ENCODE results near the gene ZMIZ2. TPM values are rescaled to one million over a fixed set of nuclear protein-coding genes. Genes with fewer than 3 reads are reported as not detected.

Gene ZMIZ2
- total and polyA plus RNA-seq, 2 donors (not counting 1 experiment from before 2014, with no cell fraction given), result 254 to 442 TPM

- ChIA-PET POLR2A (no interaction called here), CTCF (no interaction called here)
- Mint-ChIP-seq H3K4me3 (no peak overlapping the region), H3K9me3 (ENCODE audit: insufficient read depth) (no peaks in the 10 kb centered on the region), H3K4me1 (no peaks in the 10 kb centered on the region), H3K27ac (no peak overlapping the region), H3K27me3 (no peaks in the 10 kb centered on the region)
- H2AFZ ChIP-seq (ENCODE audit: insufficient read depth, low read depth, low read length, poor library complexity, severe bottlenecking), result no peak overlapping the region
- no peak for DNase-seq
- ATAC-seq (ENCODE audit: low read depth), result no peak
- H4K20me1 ChIP-seq (ENCODE audit: control insufficient read depth, insufficient read depth, low read length, poor library complexity, severe bottlenecking), result no peaks in the 10 kb centered on the region
- no peak for TF ChIP-seq CTCF (IDR thresholded peaks at IDR 0.05)
- TF ChIP-seq EZH2 (IDR thresholded peaks at IDR 0.05; ENCODE audit: borderline replicate concordance, insufficient read depth, low read depth, low read length, poor library complexity, severe bottlenecking), result no peak
- peaks cover 0 to 10% (median 7%) of the 10 kb centered on the region in 3 donors for H3K9me3 ChIP-seq (ENCODE audit: control extremely low read depth in 1 of 3, control insufficient read depth in 2 of 3, insufficient read depth in 1 of 3, low read length in 2 of 3)
- H3K27me3 ChIP-seq (replicated peaks in 1 of 4; ENCODE audit: control extremely low read depth in 1 of 4, control insufficient read depth in 3 of 4, insufficient read depth in 4 of 4, low read length in 3 of 4), result no peaks in the 10 kb centered on the region
- no peak overlapping the region for H3K27ac ChIP-seq (ENCODE audit: low read length in 2 of 2)
- no peaks in the 10 kb centered on the region for H3K4me1 ChIP-seq (ENCODE audit: control insufficient read depth in 2 of 2, insufficient read depth in 2 of 2, low read length in 2 of 2)
- no peak overlapping the region for H3K4me2 ChIP-seq (replicated peaks; ENCODE audit: low read depth, low read length, poor library complexity, severe bottlenecking)
- no peaks in the 10 kb centered on the region for H3K36me3 ChIP-seq (replicated peaks in 1 of 2; ENCODE audit: control extremely low read depth in 1 of 2, control insufficient read depth in 1 of 2, extremely low read depth in 1 of 2, insufficient read depth in 2 of 2, low read length in 1 of 2)
- H3K4me3 ChIP-seq (ENCODE audit: control extremely low read depth in 1 of 5, extremely low read depth in 1 of 5, insufficient read depth in 1 of 5, low read depth in 2 of 5, low read length in 4 of 5), result no peak overlapping the region
- intact Hi-C loops (cut with micrococcal nuclease), result no loop called here
- H3K9ac ChIP-seq (ENCODE audit: low read length), result no peak overlapping the region
- WGBS (ENCODE audit: insufficient coverage), result 100% methylated on average over 1 of the region's 3 CpGs
- no peaks in the 10 kb centered on the region for H3K79me2 ChIP-seq (ENCODE audit: control insufficient read depth, insufficient read depth, low read length)
Measured at GRCh38 chr7:44716205-44716604, 32.4 kb upstream of the ZMIZ2 start.

- CTCF ChIA-PET, result no interaction called here
- H3K4me2 ChIP-seq (replicated peaks; ENCODE audit: low read depth, low read length, poor library complexity, severe bottlenecking), result no peak overlapping the region
- H3K27ac Mint-ChIP-seq, result no peak overlapping the region
- H3K27me3 ChIP-seq (replicated peaks in 1 of 4; ENCODE audit: control extremely low read depth in 1 of 4, control insufficient read depth in 3 of 4, insufficient read depth in 4 of 4, low read length in 3 of 4), result no peaks in the 10 kb centered on the region
- 100% methylated on average over 4 of the region's 4 CpGs for WGBS (ENCODE audit: insufficient coverage)
- H3K9ac ChIP-seq (ENCODE audit: low read length), result no peak overlapping the region
- H3K4me1 ChIP-seq (ENCODE audit: control insufficient read depth in 2 of 2, insufficient read depth in 2 of 2, low read length in 2 of 2), result no peaks in the 10 kb centered on the region
- no peak for TF ChIP-seq EZH2 (IDR thresholded peaks at IDR 0.05; ENCODE audit: borderline replicate concordance, insufficient read depth, low read depth, low read length, poor library complexity, severe bottlenecking)
- TF ChIP-seq CTCF (IDR thresholded peaks at IDR 0.05), result no peak
- no peak overlapping the region for H3K4me3 Mint-ChIP-seq
- DNase-seq (no peak), ATAC-seq (ENCODE audit: low read depth) (no peak)
- no peak overlapping the region for H3K4me3 ChIP-seq (ENCODE audit: control extremely low read depth in 1 of 5, extremely low read depth in 1 of 5, insufficient read depth in 1 of 5, low read depth in 2 of 5, low read length in 4 of 5)
- H2AFZ ChIP-seq (ENCODE audit: insufficient read depth, low read depth, low read length, poor library complexity, severe bottlenecking), result no peak overlapping the region
- no peaks in the 10 kb centered on the region for H3K27me3 Mint-ChIP-seq
- POLR2A ChIA-PET, result no interaction called here
- H4K20me1 ChIP-seq (ENCODE audit: control insufficient read depth, insufficient read depth, low read length, poor library complexity, severe bottlenecking), result no peaks in the 10 kb centered on the region
- H3K9me3 Mint-ChIP-seq (ENCODE audit: insufficient read depth), result no peaks in the 10 kb centered on the region
- intact Hi-C loops (cut with micrococcal nuclease), result no loop called here
- H3K79me2 ChIP-seq (ENCODE audit: control insufficient read depth, insufficient read depth, low read length), result no peaks in the 10 kb centered on the region
- no peaks in the 10 kb centered on the region for H3K36me3 ChIP-seq (replicated peaks in 1 of 2; ENCODE audit: control extremely low read depth in 1 of 2, control insufficient read depth in 1 of 2, extremely low read depth in 1 of 2, insufficient read depth in 2 of 2, low read length in 1 of 2)
- no peak overlapping the region for H3K27ac ChIP-seq (ENCODE audit: low read length in 2 of 2)
- H3K4me1 Mint-ChIP-seq, result no peaks in the 10 kb centered on the region
- peaks cover 0 to 16% (median 7%) of the 10 kb centered on the region in 3 donors for H3K9me3 ChIP-seq (ENCODE audit: control extremely low read depth in 1 of 3, control insufficient read depth in 2 of 3, insufficient read depth in 1 of 3, low read length in 2 of 3)
Measured at GRCh38 chr7:44720301-44720700, 28.3 kb upstream of the ZMIZ2 start.
